Measurements from ENCODE around the gene THOC6. TPM values are rescaled to one million over a fixed set of nuclear protein-coding genes. Genes with fewer than 3 reads are reported as not detected.

The THOC6 gene
- total RNA-seq, 1 experiment from 2014 or later = 56.7 TPM

GRCh38 chr16:3004319-3004718 is 19.5 kb upstream of the THOC6 start:
- Histone ChIP-seq H3K27me3 (ENCODE audit: control insufficient read depth, insufficient read depth, low read length) (no peaks in the 10 kb centered on the region), H3K27ac (ENCODE audit: low read length) (no peak overlapping the region), H3K9me3 (ENCODE audit: control insufficient read depth, insufficient read depth, low read depth, low read length) (no peaks in the 10 kb centered on the region), H3K36me3 (ENCODE audit: control insufficient read depth, insufficient read depth, low read length) (no peaks in the 10 kb centered on the region), H3K4me1 (ENCODE audit: control insufficient read depth, insufficient read depth, low read length) (peaks cover 25% of the 10 kb centered on the region), H3K4me3 (ENCODE audit: low read depth in 2 of 2, low read length in 2 of 2) (peak overlapping the region in 1 of 2 experiments; percentile 18; a peak in 3 of 4 replicates)
- ATAC-seq = peak; percentile 60
- no TSS peak for BruUV-seq (replicated peaks)
- in situ Hi-C loops (cut with HindIII; ENCODE audit: low pct_unique_long_range_greater_than_20kb, low sequenced_read_pairs) = no loop called here
- POLR2A ChIA-PET = interaction anchor here (0.6 kb wide), 2 partner anchors 20 to 29 kb away, joined by 3 to 4 read pairs; no protein-coding TSS in a partner anchor
- intact Hi-C loops (cut with micrococcal nuclease; ENCODE audit: unreplicated experiment) = no loop called here
- no peak for TF ChIP-seq CTCF (IDR thresholded peaks at IDR 0.05)
- TF ChIP-seq TCF7L2 (IDR thresholded peaks at IDR 0.05; ENCODE audit: low read depth, low read length) = no peak
- TF ChIP-seq REST (IDR thresholded peaks at IDR 0.05; ENCODE audit: insufficient read depth in 1 of 2, low read depth in 2 of 2, low read length in 1 of 2) = no peak
- no peak for TF ChIP-seq POLR2AphosphoS5 (IDR thresholded peaks at IDR 0.05; ENCODE audit: low read depth, low read length)
- no peak for TF ChIP-seq SIN3A (IDR thresholded peaks at IDR 0.05; ENCODE audit: borderline replicate concordance, insufficient read depth, low read depth, low read length)
- CTCF ChIA-PET = interaction anchor here (0.7 to 1.2 kb wide), 4 partner anchors 16 to 27 kb away, joined by 3 to 11 read pairs (median 4); partner anchors contain the start of gene TNFRSF12A
- no peak for DNase-seq (ENCODE audit: low read depth, low spot score)

- CTCF ChIA-PET = interaction anchor here (0.6 kb wide), 1 partner anchor 27 kb away, joined by 3 read pairs; no protein-coding TSS in a partner anchor
- BruUV-seq (replicated peaks) = no TSS peak
- peaks cover 29% of the 10 kb centered on the region for H3K4me1 ChIP-seq (ENCODE audit: control insufficient read depth, insufficient read depth, low read length)
- H3K36me3 ChIP-seq (ENCODE audit: control insufficient read depth, insufficient read depth, low read length) = no peaks in the 10 kb centered on the region
- H3K9me3 ChIP-seq (ENCODE audit: control insufficient read depth, insufficient read depth, low read depth, low read length) = no peaks in the 10 kb centered on the region
- H3K27ac ChIP-seq (ENCODE audit: low read length) = peak overlapping the region; percentile 91
- TF ChIP-seq CTCF (IDR thresholded peaks at IDR 0.05) = no peak
- peak; percentile 42; the same call in 1 of the 2 replicates for TF ChIP-seq POLR2AphosphoS5 (IDR thresholded peaks at IDR 0.05; ENCODE audit: low read depth, low read length)
- no peaks in the 10 kb centered on the region for H3K27me3 ChIP-seq (ENCODE audit: control insufficient read depth, insufficient read depth, low read length)
- H3K4me3 ChIP-seq (ENCODE audit: low read depth in 2 of 2, low read length in 2 of 2) = peak overlapping the region; percentile 64 to 87
- ATAC-seq (peak; percentile 46), DNase-seq (ENCODE audit: low read depth, low spot score) (no peak)
- in situ Hi-C loops (cut with HindIII; ENCODE audit: low pct_unique_long_range_greater_than_20kb, low sequenced_read_pairs) (no loop called here), intact Hi-C loops (cut with micrococcal nuclease; ENCODE audit: unreplicated experiment) (no loop called here)
- POLR2A ChIA-PET = interaction anchor here (0.6 kb wide), 2 partner anchors 20 to 29 kb away, joined by 3 to 4 read pairs; no protein-coding TSS in a partner anchor
Observed at GRCh38 chr16:3004781-3005284, 19.0 kb upstream of the THOC6 start.
